Natural killer cell (primary cell): ENCODE results near the gene GPR37L1. TPM values are rescaled to one million over a fixed set of nuclear protein-coding genes. Genes with fewer than 3 reads are reported as not detected.

Experiments
- ATAC-seq, 3 donors: fragments of 150-1000 bp in 2 of 3; fragments of 200-7000 bp in 1 of 3; cut with Tn5 transposase; 1 replicate in 1 of 3; 2 replicates in 2 of 3; pipeline ENCODE4 v1.10.0; 2021; ENCODE audit warnings: mild to moderate bottlenecking in 2 of 3, moderate library complexity in 2 of 3
- DNase-seq, 2 donors: peaks; one replicate each; pipeline versions ENCODE4 v3.0.0 to v3.0.0-alpha.2; 2013 to 2021; ENCODE audit warnings: mixed read lengths in 1 of 2
- H3K27ac ChIP-seq: one replicate; pipeline ENCODE4 v1.5.1; 2013; ENCODE audit warnings: mild to moderate bottlenecking, low read length
- H3K27me3 ChIP-seq: one replicate; pipeline ENCODE4 v1.6.1; 2013; ENCODE audit warnings: low read length; ENCODE audit not compliant: control insufficient read depth, insufficient read depth
- H3K36me3 ChIP-seq: one replicate; pipeline ENCODE4 v1.6.1; 2013; ENCODE audit warnings: low read length; ENCODE audit not compliant: control insufficient read depth, insufficient read depth
- H3K4me1 ChIP-seq: one replicate; pipeline ENCODE4 v1.6.1; 2013; ENCODE audit warnings: low read length; ENCODE audit not compliant: control insufficient read depth, insufficient read depth
- H3K4me3 ChIP-seq: one replicate; pipeline ENCODE4 v1.5.1; 2013; ENCODE audit warnings: low read length
- H3K9me3 ChIP-seq: one replicate; pipeline ENCODE4 v1.6.1; 2013; ENCODE audit warnings: low read length; ENCODE audit not compliant: control insufficient read depth, insufficient read depth
- H3K27ac Mint-ChIP-seq, 2 donors: one replicate each; pipeline ENCODE4 v1.8.0; 2022; ENCODE audit warnings: mild to moderate bottlenecking in 2 of 2, mixed read lengths in 2 of 2, moderate library complexity in 1 of 2
- H3K27me3 Mint-ChIP-seq, 2 donors: one replicate each; pipeline ENCODE4 v1.8.0; 2022; ENCODE audit warnings: low read depth in 2 of 2, mixed read lengths in 2 of 2
- H3K36me3 Mint-ChIP-seq: one replicate; pipeline ENCODE4 v1.8.0; 2022; ENCODE audit warnings: mixed read lengths
- H3K4me1 Mint-ChIP-seq, 2 donors: one replicate each; pipeline ENCODE4 v1.8.0; 2022; ENCODE audit warnings: mixed read lengths in 2 of 2
- H3K4me3 Mint-ChIP-seq: one replicate; pipeline ENCODE4 v1.8.0; 2022; ENCODE audit warnings: mild to moderate bottlenecking, moderate library complexity, mixed read lengths
- H3K9me3 Mint-ChIP-seq, 2 donors: one replicate each; pipeline ENCODE4 v1.8.0; 2022; ENCODE audit warnings: mixed read lengths in 2 of 2
- WGBS: methylation state at CpG from one replicate; pipeline ENCODE4 v1.1.7; 2013; ENCODE audit warnings: missing lambda C conversion rate; ENCODE audit not compliant: insufficient coverage; 5-methylcytosine and 5-hydroxymethylcytosine counted together
- intact Hi-C: fragments of 100-400 bp; cut with micrococcal nuclease; formaldehyde crosslinking; loops from one replicate; pipeline ENCODE4 v1.14.2; 2022
- total RNA-seq, 4 donors: library from RNA; stranded (reverse); fragments of 120-200 nt in 1 of 4; gene quantifications; one replicate each; pipeline versions ENCODE4 v1.2.3 to v1.2.4, GENCODE V29; 2013 to 2022
- TF ChIP-seq, protein P1 (sequence below): fragments of 200-600 bp; IDR thresholded peaks from one replicate; pipeline ENCODE4 v1.8.0; 2022; ENCODE audit warnings: antibody characterized with exemption

GPR37L1 gene
- total RNA-seq, 3 donors from 2014 or later (not counting 1 experiment from before 2014, with no cell fraction given): not detected

- peaks cover 8% of the 10 kb centered on the region for H3K4me1 ChIP-seq
- Mint-ChIP-seq H3K27me3 (no peaks in the 10 kb centered on the region), H3K4me3 (no peak overlapping the region), H3K9me3 (no peaks in the 10 kb centered on the region), H3K27ac (peak overlapping the region; percentile 66 to 70), H3K4me1 (peaks cover 25 to 31% of the 10 kb centered on the region in 2 donors), H3K36me3 (peaks cover 18% of the 10 kb centered on the region)
- intact Hi-C loops: no loop called here
- peaks cover 76% of the 10 kb centered on the region for H3K36me3 ChIP-seq
- DNase-seq: no peak
- no peaks in the 10 kb centered on the region for H3K9me3 ChIP-seq
- no peak for ATAC-seq
- H3K27me3 ChIP-seq: no peaks in the 10 kb centered on the region
- no peak overlapping the region for H3K27ac ChIP-seq
- WGBS: 98% methylated on average over 2 of the region's 2 CpGs
- TF ChIP-seq, protein P1, sequence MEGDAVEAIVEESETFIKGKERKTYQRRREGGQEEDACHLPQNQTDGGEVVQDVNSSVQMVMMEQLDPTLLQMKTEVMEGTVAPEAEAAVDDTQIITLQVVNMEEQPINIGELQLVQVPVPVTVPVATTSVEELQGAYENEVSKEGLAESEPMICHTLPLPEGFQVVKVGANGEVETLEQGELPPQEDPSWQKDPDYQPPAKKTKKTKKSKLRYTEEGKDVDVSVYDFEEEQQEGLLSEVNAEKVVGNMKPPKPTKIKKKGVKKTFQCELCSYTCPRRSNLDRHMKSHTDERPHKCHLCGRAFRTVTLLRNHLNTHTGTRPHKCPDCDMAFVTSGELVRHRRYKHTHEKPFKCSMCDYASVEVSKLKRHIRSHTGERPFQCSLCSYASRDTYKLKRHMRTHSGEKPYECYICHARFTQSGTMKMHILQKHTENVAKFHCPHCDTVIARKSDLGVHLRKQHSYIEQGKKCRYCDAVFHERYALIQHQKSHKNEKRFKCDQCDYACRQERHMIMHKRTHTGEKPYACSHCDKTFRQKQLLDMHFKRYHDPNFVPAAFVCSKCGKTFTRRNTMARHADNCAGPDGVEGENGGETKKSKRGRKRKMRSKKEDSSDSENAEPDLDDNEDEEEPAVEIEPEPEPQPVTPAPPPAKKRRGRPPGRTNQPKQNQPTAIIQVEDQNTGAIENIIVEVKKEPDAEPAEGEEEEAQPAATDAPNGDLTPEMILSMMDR: no peak
- no peak overlapping the region for H3K4me3 ChIP-seq
Observed at GRCh38 chr1:202151045-202151444, 28.3 kb downstream of the GPR37L1 start.

GRCh38 chr1:202152399-202152798 is 29.7 kb downstream of the GPR37L1 start:
- ATAC-seq (no peak), DNase-seq (no peak)
- peaks cover 18% of the 10 kb centered on the region for H3K36me3 Mint-ChIP-seq
- H3K27me3 ChIP-seq: no peaks in the 10 kb centered on the region
- H3K4me3 Mint-ChIP-seq: no peak overlapping the region
- no peak overlapping the region for H3K27ac Mint-ChIP-seq
- peaks cover 19% of the 10 kb centered on the region for H3K4me1 ChIP-seq
- H3K36me3 ChIP-seq: peaks cover 80% of the 10 kb centered on the region
- no peak overlapping the region for H3K27ac ChIP-seq
- no peaks in the 10 kb centered on the region for H3K27me3 Mint-ChIP-seq
- TF ChIP-seq, protein P1: no peak
- intact Hi-C loops: no loop called here
- no peaks in the 10 kb centered on the region for H3K9me3 ChIP-seq
- no peak overlapping the region for H3K4me3 ChIP-seq
- H3K4me1 Mint-ChIP-seq: peaks cover 25 to 35% of the 10 kb centered on the region in 2 donors
- WGBS: 96% methylated on average over 10 of the region's 10 CpGs
- H3K9me3 Mint-ChIP-seq: no peaks in the 10 kb centered on the region

GRCh38 chr1:202153284-202153683 is 30.6 kb downstream of the GPR37L1 start:
- intact Hi-C loops: no loop called here
- WGBS: 93% methylated on average over 4 of the region's 4 CpGs
- Histone ChIP-seq H3K4me3 (no peak overlapping the region), H3K36me3 (peaks cover 79% of the 10 kb centered on the region), H3K27me3 (no peaks in the 10 kb centered on the region), H3K9me3 (no peaks in the 10 kb centered on the region), H3K27ac (no peak overlapping the region), H3K4me1 (peaks cover 28% of the 10 kb centered on the region)
- Mint-ChIP-seq H3K9me3 (no peaks in the 10 kb centered on the region), H3K4me3 (no peak overlapping the region), H3K27ac (peak overlapping the region in 1 of 2 donors; percentile 63), H3K4me1 (peaks cover 33 to 38% of the 10 kb centered on the region in 2 donors), H3K36me3 (peaks cover 18% of the 10 kb centered on the region), H3K27me3 (no peaks in the 10 kb centered on the region)
- ATAC-seq (no peak), DNase-seq (no peak)
- TF ChIP-seq, protein P1: no peak

GRCh38 chr1:202154148-202154765 is 31.5 kb downstream of the GPR37L1 start:
- Histone ChIP-seq H3K4me3 (no peak overlapping the region), H3K9me3 (no peaks in the 10 kb centered on the region), H3K27me3 (no peaks in the 10 kb centered on the region), H3K36me3 (peaks cover 76% of the 10 kb centered on the region), H3K4me1 (peaks cover 38% of the 10 kb centered on the region), H3K27ac (no peak overlapping the region)
- Mint-ChIP-seq H3K36me3 (peaks cover 18% of the 10 kb centered on the region), H3K27me3 (no peaks in the 10 kb centered on the region), H3K9me3 (no peaks in the 10 kb centered on the region), H3K27ac (peak overlapping the region; percentile 51 to 71), H3K4me3 (no peak overlapping the region), H3K4me1 (peaks cover 43 to 48% of the 10 kb centered on the region in 2 donors)
- intact Hi-C loops: no loop called here
- TF ChIP-seq, protein P1: no peak
- DNase-seq: no peak
- ATAC-seq: no peak
- 95% methylated on average over 9 of the region's 10 CpGs for WGBS
